LHCN-M2 (cell line): ENCODE measurements around the gene DHX58. TPM values are rescaled to one million over a fixed set of nuclear protein-coding genes. Genes with fewer than 3 reads are reported as not detected.

ENCODE experiments used
- DNase-seq: peaks from one replicate; pipeline ENCODE4 v3.0.0-alpha.2; 2012; ENCODE audit warnings: low read depth
- total RNA-seq: library from RNA; depleted of rRNA; stranded (reverse); fragments of >200 nt; gene quantifications from 2 replicates; pipeline ENCODE4 v1.2.3, GENCODE V29; 2014; rRNA removed

DHX58 gene
- total RNA-seq, 1 experiment from 2014 or later, result 8.0 TPM

DNA sequence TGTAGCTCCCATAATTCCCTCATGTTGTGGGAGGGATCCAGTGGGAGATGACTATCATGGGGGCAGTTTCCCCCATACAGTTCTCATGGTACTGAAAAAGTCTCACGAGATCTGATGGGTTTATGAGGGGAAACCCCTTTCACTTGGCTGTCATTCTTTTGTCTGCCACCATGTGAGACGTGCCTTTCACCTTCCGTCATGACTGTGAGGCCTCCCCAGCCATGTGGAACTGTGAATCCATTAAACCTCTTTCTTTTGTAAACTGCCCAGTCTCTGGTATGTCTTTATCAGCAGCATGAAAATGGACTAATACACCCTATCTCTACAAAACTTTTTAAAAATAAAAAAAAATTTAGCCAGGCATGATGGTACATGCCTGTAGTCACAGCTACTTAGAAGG lies 55.9 kb downstream of the DHX58 start:
- no peak for DNase-seq

DNA sequence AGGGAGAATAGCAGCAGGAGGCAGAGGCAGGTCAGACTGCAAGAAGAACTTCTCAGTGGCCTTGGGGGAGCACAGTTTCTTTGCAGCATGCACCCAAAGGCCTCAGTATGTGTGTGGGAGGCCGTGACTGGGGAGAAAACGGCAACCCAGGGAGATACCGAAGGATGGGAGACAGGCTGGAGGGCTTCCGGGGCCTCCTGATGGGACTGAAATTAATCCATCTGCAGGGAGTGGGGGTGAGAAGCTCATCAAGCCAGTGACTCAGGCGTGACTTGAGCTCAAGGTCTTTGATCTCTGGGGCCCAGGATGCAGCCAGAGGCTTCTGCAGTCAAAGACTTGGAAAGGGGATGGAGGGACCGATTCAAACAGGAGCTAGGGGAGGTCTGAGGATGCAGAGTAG lies 57.0 kb downstream of the DHX58 start:
- DNase-seq, result no peak

- no peak for DNase-seq
These were observed 57.5 kb downstream of the DHX58 start for GRCh38 chr17:42055027-42055426.

DNA sequence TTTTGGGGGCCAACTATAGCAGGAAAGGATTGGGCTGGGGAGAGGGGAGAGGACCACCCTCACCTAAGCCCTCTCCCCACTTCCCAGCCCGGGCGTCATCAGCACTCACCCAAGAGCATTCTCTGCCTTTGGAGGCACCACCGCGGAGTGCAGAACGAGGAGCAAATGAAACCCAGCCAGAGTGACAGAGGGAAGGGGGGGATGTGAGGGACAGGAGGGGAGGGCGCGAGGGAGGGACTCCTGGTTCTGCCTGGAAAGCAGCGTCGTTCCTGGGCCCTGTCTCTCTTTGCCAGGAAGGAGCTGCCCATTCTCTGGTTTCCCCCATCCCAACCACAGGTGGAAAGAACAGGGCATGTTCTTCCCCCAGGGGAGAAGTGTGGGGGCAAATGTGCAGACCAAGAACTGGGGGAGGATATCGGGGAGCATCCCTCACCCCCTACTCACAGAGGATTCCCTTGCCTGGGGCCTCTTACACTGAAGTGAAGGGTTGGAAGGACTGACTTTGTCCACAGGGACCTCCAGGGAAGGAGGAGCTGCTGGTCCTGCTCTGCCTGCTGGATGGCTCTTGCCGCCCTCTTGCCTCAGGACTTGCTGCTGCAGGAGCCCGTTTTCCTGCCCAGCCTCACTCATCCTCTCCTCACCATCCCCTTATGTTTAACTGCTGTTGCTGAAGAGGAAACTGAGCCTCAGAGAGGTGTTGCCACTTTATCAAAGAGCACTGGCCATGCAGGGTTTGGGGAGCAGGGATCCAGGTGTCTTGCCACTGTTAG lies 58.6 kb downstream of the DHX58 start:
- no peak for DNase-seq

GRCh38 chr17:42052346-42052877 lies 60.1 kb downstream of the DHX58 start:
- DNase-seq, result no peak

GRCh38 chr17:42051645-42052044 lies 60.9 kb downstream of the DHX58 start:
- no peak for DNase-seq

Other genes with a start within 250 kb of the DHX58 start
- 21.8 and 22.5 TPM in 2 replicates for gene KLHL11, start 247.3 kb downstream of the DHX58 start, total RNA-seq
- 181 and 184 TPM in 2 replicates for gene ACLY, start 193.8 kb downstream of the DHX58 start, total RNA-seq
- gene ODAD4, start 182.1 kb downstream of the DHX58 start, total RNA-seq, result 0.19 and 0.86 TPM in 2 replicates
- gene CNP, start 145.9 kb downstream of the DHX58 start, total RNA-seq, result 61.6 and 75.1 TPM in 2 replicates
- 67.5 and 83.1 TPM in 2 replicates for gene DNAJC7, start 95.3 kb downstream of the DHX58 start, total RNA-seq
- gene NKIRAS2, start 92.6 kb downstream of the DHX58 start, total RNA-seq, result 41.2 and 48.5 TPM in 2 replicates
- 0.29 TPM in 1 of 2 replicates, not detected in the other for gene C17orf113, start 62.1 kb downstream of the DHX58 start, total RNA-seq
- gene ZNF385C, start 14.2 kb downstream of the DHX58 start, total RNA-seq, result not detected in 2 replicates
- 14.5 and 22.2 TPM in 2 replicates for gene KAT2A, start 8.7 kb upstream of the DHX58 start, total RNA-seq
- gene HSPB9, start 10.1 kb upstream of the DHX58 start, total RNA-seq, result not detected in 2 replicates
- gene RAB5C, start 42.3 kb upstream of the DHX58 start, total RNA-seq, result 111 and 139 TPM in 2 replicates
- gene KCNH4, start 68.4 kb upstream of the DHX58 start, total RNA-seq, result under 0.01 TPM in 1 of 2 replicates, not detected in the other
- gene HCRT, start 72.7 kb upstream of the DHX58 start, total RNA-seq, result not detected in 2 replicates
- 14.6 and 16.8 TPM in 2 replicates for gene GHDC, start 81.8 kb upstream of the DHX58 start, total RNA-seq
- gene STAT5B, start 163.7 kb upstream of the DHX58 start, total RNA-seq, result 12.6 and 14.2 TPM in 2 replicates
- gene STAT5A, start 175.8 kb upstream of the DHX58 start, total RNA-seq, result 4.5 and 5.2 TPM in 2 replicates